Cardiac fibroblast (primary cell): ENCODE results near the gene CMBL.
A peak's percentile ranks its signal among the peaks of the same experiment; 100 is the strongest.

Experiments
- DNase-seq, 2 donors: peaks; one replicate each; pipeline versions ENCODE4 v3.0.0 to v3.0.0-alpha.2; 2010; ENCODE audit warnings: low read depth in 2 of 2
- H3K4me3 ChIP-seq, 2 donors: replicated peaks in 1 of 2; 1 replicate in 1 of 2; 2 replicates in 1 of 2; pipeline ENCODE4 v1.5.1; 2011; ENCODE audit warnings: low read depth in 2 of 2, low read length in 2 of 2, mild to moderate bottlenecking in 2 of 2, moderate library complexity in 1 of 2
- TF ChIP-seq, protein P1 (sequence below): IDR thresholded peaks from one replicate; pipeline ENCODE4 v1.5.1; 2011; ENCODE audit warnings: low read depth, mild to moderate bottlenecking, low read length, inconsistent platforms

Gene CMBL

DNA sequence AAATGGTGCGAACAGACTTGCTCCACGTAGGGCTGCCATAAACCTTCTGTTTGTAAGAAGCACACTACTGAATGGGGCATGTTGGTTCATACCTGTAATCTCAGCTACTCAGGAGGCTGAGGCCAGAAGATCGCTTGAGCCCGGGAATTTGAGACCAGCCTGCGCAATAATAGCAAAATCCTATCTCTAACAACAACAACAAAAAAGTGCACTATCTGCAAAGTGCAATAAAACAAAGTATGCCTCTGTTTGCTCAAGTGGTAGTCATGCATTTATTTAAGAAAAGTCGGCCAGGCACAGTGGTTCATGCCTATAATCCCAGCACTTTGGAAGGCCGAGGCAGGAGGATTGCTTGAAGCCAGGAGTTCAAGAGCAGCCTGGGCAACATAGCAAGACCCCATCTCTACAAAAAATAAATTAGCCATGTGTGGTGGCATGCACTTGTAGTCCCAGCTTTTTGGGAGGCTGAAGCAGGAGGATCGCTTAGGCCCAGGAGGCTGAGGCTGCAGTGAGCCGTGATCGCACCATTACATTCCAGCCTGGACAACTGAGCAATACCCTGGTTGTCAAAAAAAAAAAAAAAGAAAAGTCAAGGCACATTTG, 63.3 kb downstream of the CMBL start:
- TF ChIP-seq, protein P1, sequence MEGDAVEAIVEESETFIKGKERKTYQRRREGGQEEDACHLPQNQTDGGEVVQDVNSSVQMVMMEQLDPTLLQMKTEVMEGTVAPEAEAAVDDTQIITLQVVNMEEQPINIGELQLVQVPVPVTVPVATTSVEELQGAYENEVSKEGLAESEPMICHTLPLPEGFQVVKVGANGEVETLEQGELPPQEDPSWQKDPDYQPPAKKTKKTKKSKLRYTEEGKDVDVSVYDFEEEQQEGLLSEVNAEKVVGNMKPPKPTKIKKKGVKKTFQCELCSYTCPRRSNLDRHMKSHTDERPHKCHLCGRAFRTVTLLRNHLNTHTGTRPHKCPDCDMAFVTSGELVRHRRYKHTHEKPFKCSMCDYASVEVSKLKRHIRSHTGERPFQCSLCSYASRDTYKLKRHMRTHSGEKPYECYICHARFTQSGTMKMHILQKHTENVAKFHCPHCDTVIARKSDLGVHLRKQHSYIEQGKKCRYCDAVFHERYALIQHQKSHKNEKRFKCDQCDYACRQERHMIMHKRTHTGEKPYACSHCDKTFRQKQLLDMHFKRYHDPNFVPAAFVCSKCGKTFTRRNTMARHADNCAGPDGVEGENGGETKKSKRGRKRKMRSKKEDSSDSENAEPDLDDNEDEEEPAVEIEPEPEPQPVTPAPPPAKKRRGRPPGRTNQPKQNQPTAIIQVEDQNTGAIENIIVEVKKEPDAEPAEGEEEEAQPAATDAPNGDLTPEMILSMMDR: no peak
- H3K4me3 ChIP-seq: no peak overlapping the region
- DNase-seq: no peak

DNA sequence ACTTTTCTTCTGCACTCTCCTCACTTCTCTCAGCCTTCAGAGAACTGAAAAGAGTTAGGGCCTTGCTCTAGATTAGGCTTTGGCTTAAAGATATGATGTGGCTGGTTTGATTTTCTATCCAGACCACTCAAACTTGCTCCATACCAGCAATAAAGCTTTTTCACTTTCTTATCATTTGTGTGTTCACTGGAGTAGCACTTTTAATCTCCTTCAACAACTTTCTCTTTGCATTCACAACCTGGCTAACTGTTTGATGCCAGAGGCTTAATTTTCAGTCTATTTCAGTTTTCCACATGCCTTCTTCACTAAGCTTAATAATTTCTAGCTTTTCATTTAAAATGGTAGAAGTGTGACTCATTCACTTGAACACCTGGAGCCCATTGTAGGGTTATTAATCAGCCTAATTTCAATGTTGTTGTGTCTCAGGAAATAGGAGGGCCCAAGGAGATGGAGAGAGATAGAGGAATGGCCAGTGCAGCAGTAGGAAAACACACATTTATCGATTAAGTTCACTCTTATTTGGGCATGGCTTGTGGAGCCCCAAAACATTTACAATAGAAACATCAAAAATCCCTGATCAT, 64.0 kb downstream of the CMBL start:
- no peak for DNase-seq
- no peak overlapping the region for H3K4me3 ChIP-seq
- TF ChIP-seq, protein P1: no peak

DNA sequence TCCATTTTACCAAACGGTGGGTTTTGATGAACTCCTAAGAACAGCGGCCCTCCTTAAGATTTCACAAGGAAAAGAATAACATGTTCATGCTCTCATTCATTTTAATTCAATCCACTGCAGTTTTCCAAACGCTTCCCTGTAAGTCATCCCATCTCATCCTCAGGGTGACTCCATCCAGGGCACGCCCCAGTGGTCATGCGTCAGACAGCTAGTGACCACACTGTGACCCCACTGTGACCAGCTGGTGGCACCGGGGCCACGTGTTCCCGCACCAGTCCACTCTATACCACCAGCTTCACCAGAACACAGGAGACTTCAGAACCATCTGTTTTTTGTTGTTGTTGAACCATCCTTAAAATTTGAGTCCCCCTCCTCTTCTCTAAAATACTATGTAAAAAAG, 72.4 kb downstream of the CMBL start:
- TF ChIP-seq, protein P1: no peak
- peak in 1 of 2 donors; percentile 18 for DNase-seq
- no peak overlapping the region for H3K4me3 ChIP-seq

DNA sequence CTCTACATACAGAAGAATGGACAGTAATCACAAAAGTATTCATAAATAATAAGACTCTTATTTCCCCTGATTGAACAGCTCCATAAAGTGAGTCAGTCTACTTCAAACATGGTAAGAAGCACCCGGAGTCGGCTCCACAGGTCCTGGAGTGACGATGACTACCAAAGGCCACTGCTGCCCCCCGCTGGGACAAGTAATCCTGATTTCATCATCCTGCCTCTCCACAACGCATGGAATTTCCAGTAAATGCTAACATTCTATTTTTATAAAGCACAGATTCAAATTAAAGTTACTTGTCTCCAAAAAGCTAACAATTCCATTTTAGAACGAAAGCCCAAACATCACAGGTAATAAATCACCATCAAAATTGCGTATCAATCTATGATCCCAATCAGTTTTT, 74.2 kb downstream of the CMBL start:
- TF ChIP-seq, protein P1: peak; percentile 31
- DNase-seq: peak; percentile 86 to 93
- no peak overlapping the region for H3K4me3 ChIP-seq

DNA sequence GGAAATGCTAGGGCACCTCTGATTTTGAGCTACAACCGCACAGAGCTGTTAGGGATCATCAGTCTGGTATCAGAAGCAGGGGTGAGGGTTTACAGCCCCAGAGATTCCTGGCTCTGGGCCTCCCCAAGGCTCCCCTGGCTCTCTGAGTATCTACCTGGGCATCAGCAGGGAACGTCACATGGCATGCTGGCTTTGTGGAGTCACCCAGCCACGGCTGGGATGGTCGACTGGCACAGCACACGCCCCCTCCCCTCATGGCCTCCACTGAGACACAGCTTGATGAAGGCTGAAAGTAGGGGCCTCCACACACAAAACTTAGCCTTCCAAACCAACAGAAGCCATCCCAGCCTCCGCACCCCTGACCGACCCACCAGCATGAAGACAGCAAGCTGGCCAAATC, 74.7 kb downstream of the CMBL start:
- DNase-seq: no peak
- H3K4me3 ChIP-seq: no peak overlapping the region
- TF ChIP-seq, protein P1: no peak

DNA sequence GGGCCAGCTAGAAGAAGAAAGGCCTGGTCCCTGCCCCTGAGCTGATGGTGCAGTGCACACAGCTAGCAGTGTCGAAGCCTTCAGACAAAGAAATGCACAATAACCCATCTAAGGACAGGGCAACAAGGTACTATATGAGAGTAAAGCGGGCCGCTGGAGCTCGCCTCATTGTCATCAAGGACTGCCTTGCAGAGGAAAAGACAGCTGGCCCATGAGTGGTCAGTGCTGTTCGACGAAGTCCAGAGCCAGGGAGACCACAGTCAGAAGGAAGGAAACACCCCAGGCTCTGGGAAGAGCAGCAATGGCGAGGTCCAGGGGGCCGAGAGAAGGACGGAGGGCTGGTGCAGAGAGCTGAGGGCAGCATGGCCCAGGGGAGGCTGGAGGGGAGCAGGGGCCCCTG, 75.3 kb downstream of the CMBL start:
- DNase-seq: no peak
- TF ChIP-seq, protein P1: no peak
- H3K4me3 ChIP-seq: no peak overlapping the region
